Trophoblast cell (in vitro differentiated cells and primary cell): ENCODE data around the gene EHMT1.

Experiments
- DNase-seq, 2 donors: peaks; one replicate each; pipeline ENCODE4 v3.0.0-alpha.2; 2016
- H2AFZ ChIP-seq: 2 replicates; pipeline ENCODE4 v1.6.1; 2013; ENCODE audit warnings: low read length, moderate library complexity, mild to moderate bottlenecking; ENCODE audit not compliant: insufficient read depth, poor library complexity
- H2AK5ac ChIP-seq: 2 replicates; pipeline ENCODE4 v1.6.1; 2013; ENCODE audit warnings: mild to moderate bottlenecking, low read length
- H2BK120ac ChIP-seq: 2 replicates; pipeline ENCODE4 v1.6.1; 2013; ENCODE audit warnings: low read length, mild to moderate bottlenecking, moderate library complexity; ENCODE audit not compliant: insufficient read depth, poor library complexity
- H2BK12ac ChIP-seq: 2 replicates; pipeline ENCODE4 v1.6.1; 2013; ENCODE audit warnings: mild to moderate bottlenecking, low read length, moderate library complexity
- H2BK5ac ChIP-seq: 2 replicates; pipeline ENCODE4 v1.6.1; 2013; ENCODE audit warnings: low read length, low read depth, moderate library complexity, mild to moderate bottlenecking; ENCODE audit not compliant: poor library complexity
- H3K14ac ChIP-seq: 2 replicates; pipeline ENCODE4 v1.6.1; 2013; ENCODE audit warnings: mild to moderate bottlenecking, low read length
- H3K18ac ChIP-seq: 2 replicates; pipeline ENCODE4 v1.6.1; 2013; ENCODE audit warnings: mild to moderate bottlenecking, low read length
- H3K23ac ChIP-seq: 2 replicates; pipeline ENCODE4 v1.6.1; 2013; ENCODE audit warnings: low read length
- H3K27ac ChIP-seq: 2 replicates; pipeline ENCODE4 v1.5.1; 2013; ENCODE audit warnings: low read depth, mild to moderate bottlenecking, inconsistent platforms, low read length, moderate library complexity
- H3K27me3 ChIP-seq: 2 replicates; pipeline ENCODE4 v1.6.1; 2013; ENCODE audit warnings: inconsistent platforms, mild to moderate bottlenecking, low read length, moderate library complexity; ENCODE audit not compliant: insufficient read depth
- H3K36me3 ChIP-seq, 2 experiments: 1 replicate in 1 of 2; 2 replicates in 1 of 2; pipeline ENCODE4 v1.6.1; 2013; ENCODE audit warnings: low read length in 2 of 2, mild to moderate bottlenecking in 2 of 2, moderate library complexity in 1 of 2; ENCODE audit not compliant: insufficient read depth in 2 of 2, control insufficient read depth in 1 of 2
- H3K4ac ChIP-seq: 2 replicates; pipeline ENCODE4 v1.6.1; 2013; ENCODE audit warnings: low read depth, mild to moderate bottlenecking, low read length, moderate library complexity
- H3K4me1 ChIP-seq, 2 experiments: 1 replicate in 1 of 2; 2 replicates in 1 of 2; pipeline ENCODE4 v1.6.1; 2013; ENCODE audit warnings: low read length in 2 of 2, mild to moderate bottlenecking in 2 of 2, moderate library complexity in 1 of 2; ENCODE audit not compliant: insufficient read depth in 2 of 2, control insufficient read depth in 1 of 2
- H3K4me2 ChIP-seq: 2 replicates; pipeline ENCODE4 v1.6.1; 2013; ENCODE audit warnings: inconsistent platforms, mild to moderate bottlenecking, low read length, moderate library complexity
- H3K4me3 ChIP-seq: 2 replicates; pipeline ENCODE4 v1.5.1; 2013; ENCODE audit warnings: mild to moderate bottlenecking, low read depth, low read length, inconsistent platforms
- H3K79me1 ChIP-seq: one replicate; pipeline ENCODE4 v1.6.1; 2013; ENCODE audit warnings: low read length
- H3K79me2 ChIP-seq: 2 replicates; pipeline ENCODE4 v1.6.1; 2013; ENCODE audit warnings: low read length, mild to moderate bottlenecking; ENCODE audit not compliant: control insufficient read depth, insufficient read depth, poor library complexity
- H3K9ac ChIP-seq: 2 replicates; pipeline ENCODE4 v1.6.1; 2013; ENCODE audit warnings: mild to moderate bottlenecking, low read length
- H3K9me3 ChIP-seq: 2 replicates; pipeline ENCODE4 v1.6.1; 2013; ENCODE audit warnings: low read depth, mild to moderate bottlenecking, control low read depth, inconsistent platforms, low read length; ENCODE audit not compliant: insufficient read depth
- H4K12ac ChIP-seq: 2 replicates; pipeline ENCODE4 v1.6.1; 2013; ENCODE audit warnings: low read depth, mild to moderate bottlenecking, low read length, moderate library complexity
- H4K8ac ChIP-seq: 2 replicates; pipeline ENCODE4 v1.6.1; 2013; ENCODE audit warnings: low read depth, mild to moderate bottlenecking, low read length, moderate library complexity
- H4K91ac ChIP-seq: one replicate; pipeline ENCODE4 v1.6.1; 2013; ENCODE audit warnings: low read depth, mild to moderate bottlenecking, low read length, moderate library complexity
- WGBS: extraction: QIAGEN DNeasy Blood & Tissue Kit; methylation state at CpG from one replicate; pipeline ENCODE4 v1.1.7; 2013; ENCODE audit warnings: missing lambda C conversion rate; ENCODE audit not compliant: insufficient read length, insufficient coverage; ENCODE audit errors: extremely low coverage; 5-methylcytosine and 5-hydroxymethylcytosine counted together

The EHMT1 gene

GRCh38 chr9:137802521-137803243, 183.9 kb downstream of the EHMT1 start:
- H3K4me2 ChIP-seq = no peak overlapping the region
- H4K8ac ChIP-seq = no peak overlapping the region
- H2BK120ac ChIP-seq = no peak overlapping the region
- no peak overlapping the region for H2AFZ ChIP-seq
- H4K91ac ChIP-seq = no peak overlapping the region
- H3K4me3 ChIP-seq = no peak overlapping the region
- H2BK5ac ChIP-seq = no peak overlapping the region
- H4K12ac ChIP-seq = no peak overlapping the region
- no peak for DNase-seq
- no CpG with 5 or more reads among the region's 19 CpGs for WGBS
- no peak overlapping the region for H2AK5ac ChIP-seq
- peaks cover 50 to 62% of the 10 kb centered on the region in 2 experiments for H3K36me3 ChIP-seq
- no peak overlapping the region for H3K4ac ChIP-seq
- H3K9me3 ChIP-seq = no peaks in the 10 kb centered on the region
- no peak overlapping the region for H3K27ac ChIP-seq
- H2BK12ac ChIP-seq = no peak overlapping the region
- H3K14ac ChIP-seq = no peak overlapping the region
- H3K23ac ChIP-seq = no peak overlapping the region
- no peaks in the 10 kb centered on the region for H3K27me3 ChIP-seq
- H3K4me1 ChIP-seq = peaks cover 2 to 3% of the 10 kb centered on the region in 2 experiments
- H3K18ac ChIP-seq = no peak overlapping the region
- no peaks in the 10 kb centered on the region for H3K79me1 ChIP-seq
- no peaks in the 10 kb centered on the region for H3K79me2 ChIP-seq
- H3K9ac ChIP-seq = no peak overlapping the region

GRCh38 chr9:137804908-137805630, 186.3 kb downstream of the EHMT1 start:
- no CpG with 5 or more reads among the region's 14 CpGs for WGBS
- H3K4me3 ChIP-seq = peak overlapping the region; percentile 42
- no peaks in the 10 kb centered on the region for H3K79me2 ChIP-seq
- H3K79me1 ChIP-seq = no peaks in the 10 kb centered on the region
- DNase-seq = no peak
- no peak overlapping the region for H2BK120ac ChIP-seq
- no peak overlapping the region for H3K18ac ChIP-seq
- no peak overlapping the region for H3K27ac ChIP-seq
- peaks cover 7 to 10% of the 10 kb centered on the region in 2 experiments for H3K4me1 ChIP-seq
- H4K8ac ChIP-seq = no peak overlapping the region
- no peak overlapping the region for H3K9ac ChIP-seq
- H2BK12ac ChIP-seq = no peak overlapping the region
- H2AFZ ChIP-seq = no peak overlapping the region
- peaks cover 35 to 49% of the 10 kb centered on the region in 2 experiments for H3K36me3 ChIP-seq
- H4K91ac ChIP-seq = no peak overlapping the region
- no peak overlapping the region for H2BK5ac ChIP-seq
- H3K9me3 ChIP-seq = no peaks in the 10 kb centered on the region
- H3K4me2 ChIP-seq = no peak overlapping the region
- H3K4ac ChIP-seq = no peak overlapping the region
- H3K23ac ChIP-seq = peak overlapping the region; percentile 65
- H2AK5ac ChIP-seq = no peak overlapping the region
- no peak overlapping the region for H4K12ac ChIP-seq
- no peak overlapping the region for H3K14ac ChIP-seq
- no peaks in the 10 kb centered on the region for H3K27me3 ChIP-seq

DNA sequence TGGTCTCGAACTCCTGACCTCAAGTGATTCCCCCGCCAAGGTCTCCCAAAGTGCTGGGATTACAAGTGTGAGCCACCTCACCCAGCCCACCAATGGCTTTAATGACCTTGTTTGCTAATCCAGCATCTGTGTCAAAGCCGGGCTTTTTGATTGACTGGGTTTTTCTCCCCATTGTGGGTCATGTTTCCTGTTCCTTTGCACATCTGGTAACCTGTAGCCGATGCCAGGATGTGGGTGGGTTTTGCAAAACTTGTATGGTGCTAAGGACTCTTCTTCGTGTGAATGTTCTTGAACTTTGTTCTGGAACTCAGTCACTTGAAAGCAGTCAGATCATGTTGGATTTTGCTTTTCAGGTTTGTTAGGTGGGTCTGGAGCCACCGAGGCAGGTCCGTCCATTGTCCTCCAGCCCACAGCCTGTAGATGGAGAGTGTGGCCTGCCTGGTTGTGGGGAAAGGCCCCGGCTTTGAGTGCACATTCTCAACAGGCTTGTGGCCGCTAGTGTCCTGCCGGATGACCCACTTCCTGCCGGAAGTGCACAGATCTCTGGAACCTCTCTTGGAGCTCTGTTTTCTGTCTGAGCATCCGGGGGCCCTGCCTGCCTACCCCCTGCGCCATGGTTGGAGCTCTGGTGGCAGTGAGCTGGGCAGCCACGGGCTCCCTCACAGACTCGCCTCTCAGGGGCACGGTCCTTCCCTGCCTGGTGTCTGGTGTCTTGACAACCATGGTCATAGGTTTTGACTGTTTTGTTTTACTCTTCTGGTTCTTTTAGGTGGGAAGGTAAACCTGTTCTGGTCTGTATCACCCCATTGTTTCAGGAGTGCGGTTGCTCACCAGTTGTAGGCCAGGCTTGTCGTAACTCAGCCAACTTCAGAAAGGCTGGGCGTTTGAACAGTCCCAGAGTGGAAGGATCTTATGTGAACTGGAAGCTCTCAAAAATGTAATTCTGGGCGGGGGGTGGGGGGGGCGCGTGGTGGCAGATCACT, 189.2 kb downstream of the EHMT1 start:
- Histone ChIP-seq H3K4me3 (no peak overlapping the region), H3K27me3 (no peaks in the 10 kb centered on the region), H3K14ac (no peak overlapping the region), H3K9me3 (no peaks in the 10 kb centered on the region), H3K36me3 (peaks cover 26 to 40% of the 10 kb centered on the region in 2 experiments), H3K4ac (no peak overlapping the region), H2BK120ac (no peak overlapping the region), H3K4me1 (peaks cover 7 to 10% of the 10 kb centered on the region in 2 experiments), H3K79me1 (no peaks in the 10 kb centered on the region), H3K4me2 (no peak overlapping the region), H4K91ac (no peak overlapping the region), H3K27ac (peak overlapping the region; percentile 36), H3K18ac (no peak overlapping the region), H3K9ac (no peak overlapping the region), H4K12ac (no peak overlapping the region), H3K23ac (no peak overlapping the region), H2BK5ac (no peak overlapping the region), H2AK5ac (no peak overlapping the region), H2BK12ac (no peak overlapping the region), H4K8ac (no peak overlapping the region), H3K79me2 (no peaks in the 10 kb centered on the region), H2AFZ (no peak overlapping the region)
- WGBS = no CpG with 5 or more reads among the region's 22 CpGs
- no peak for DNase-seq

DNA sequence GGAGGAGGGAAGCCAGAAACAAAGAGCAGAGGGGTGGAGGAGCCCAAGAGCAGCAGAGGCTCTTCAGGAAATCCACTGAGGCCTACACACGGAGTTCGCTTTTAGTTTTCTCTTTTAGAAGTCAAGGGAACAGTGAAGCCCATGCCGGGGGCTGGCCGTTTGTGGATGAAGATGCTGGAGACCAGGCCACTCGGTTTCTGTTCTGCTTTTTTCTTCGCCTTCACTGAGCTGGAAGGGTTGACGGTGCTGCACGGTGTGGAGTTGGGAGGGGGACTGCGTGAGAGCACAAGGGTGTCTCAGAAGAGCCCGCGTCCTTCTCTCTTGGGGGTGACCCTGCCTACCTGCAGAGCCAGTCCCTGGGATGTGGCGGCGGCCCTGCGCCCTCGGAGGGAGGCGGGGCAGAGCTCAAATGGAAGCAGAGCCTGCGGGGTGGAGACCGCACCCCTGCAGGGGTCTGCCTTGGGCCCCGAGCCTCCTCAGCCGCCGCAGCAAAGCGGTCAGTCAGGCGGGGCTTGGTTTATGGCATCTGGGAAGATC, 190.3 kb downstream of the EHMT1 start:
- Histone ChIP-seq H2BK12ac (no peak overlapping the region), H2AK5ac (no peak overlapping the region), H2BK5ac (no peak overlapping the region), H2BK120ac (no peak overlapping the region), H3K4me1 (peaks cover 7 to 10% of the 10 kb centered on the region in 2 experiments), H3K9ac (no peak overlapping the region), H3K27ac (no peak overlapping the region), H3K4ac (no peak overlapping the region), H4K91ac (no peak overlapping the region), H3K4me3 (no peak overlapping the region), H2AFZ (no peak overlapping the region), H3K14ac (peak overlapping the region; percentile 2), H4K8ac (no peak overlapping the region), H3K79me2 (no peaks in the 10 kb centered on the region), H4K12ac (no peak overlapping the region), H3K4me2 (no peak overlapping the region), H3K9me3 (no peaks in the 10 kb centered on the region), H3K18ac (no peak overlapping the region), H3K27me3 (no peaks in the 10 kb centered on the region), H3K23ac (no peak overlapping the region), H3K36me3 (peaks cover 33 to 42% of the 10 kb centered on the region in 2 experiments), H3K79me1 (no peaks in the 10 kb centered on the region)
- WGBS = no CpG with 5 or more reads among the region's 23 CpGs
- no peak for DNase-seq
